GM12891 (cell line): ENCODE measurements around the gene GRP.

Experiments
- POLR2A ChIP-seq: IDR thresholded peaks from 2 replicates; pipeline ENCODE4 v1.6.1; 2011; ENCODE audit warnings: low read depth, low read length, control low read depth
- POLR2AphosphoS5 ChIP-seq: IDR thresholded peaks from 2 replicates; pipeline ENCODE4 v1.6.1; 2011; ENCODE audit warnings: low read depth, low read length, control low read depth
- POU2F2 ChIP-seq: IDR thresholded peaks from 2 replicates; pipeline ENCODE4 v1.6.1; 2011; ENCODE audit warnings: low read depth, mild to moderate bottlenecking, control low read depth, low read length, moderate library complexity
- SPI1 ChIP-seq: IDR thresholded peaks from 2 replicates; pipeline ENCODE4 v1.6.1; 2011; ENCODE audit warnings: low read depth, low read length, control low read depth
- TAF1 ChIP-seq: IDR thresholded peaks from 2 replicates; pipeline ENCODE4 v1.6.1; 2011; ENCODE audit warnings: low read depth, low read length, control low read depth

DNA sequence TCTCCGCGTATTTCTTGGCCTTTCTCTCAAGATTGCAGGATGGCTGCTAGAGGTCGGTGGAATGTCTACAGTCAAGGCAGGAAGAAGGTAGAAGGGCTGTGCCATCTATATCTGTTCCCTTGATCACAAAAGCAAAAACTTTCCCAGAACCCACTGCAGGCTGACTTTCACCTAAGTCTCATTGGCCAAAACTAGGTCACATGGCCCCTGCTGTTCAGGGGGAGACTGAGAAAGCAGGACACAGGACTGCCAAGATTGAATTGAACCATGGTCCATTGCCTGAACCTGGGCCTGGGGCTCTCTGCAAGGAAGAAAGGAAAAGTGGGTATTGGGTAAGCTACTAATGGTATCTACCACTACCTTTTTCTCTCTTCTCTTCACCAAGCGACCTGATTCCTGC, 9.7 kb upstream of the GRP start:
- TF ChIP-seq POLR2A = no peak
- no peak for TF ChIP-seq POLR2AphosphoS5
- no peak for TF ChIP-seq SPI1
- TF ChIP-seq TAF1 = no peak
- no peak for TF ChIP-seq POU2F2
